Spleen (tissue), 11 donors: ENCODE data around the gene PPIL6. TPM values are rescaled to one million over a fixed set of nuclear protein-coding genes. Genes with fewer than 3 reads are reported as not detected.

ENCODE experiments used
- DNase-seq: peaks from one replicate; pipeline ENCODE4 v3.0.0-alpha.2; 2020
- H3K27ac ChIP-seq, 8 donors: fragments of 200-600 bp; sonication (generic) in 7 of 8; 1 replicate in 4 of 8; 2 replicates in 4 of 8; pipeline versions ENCODE4 v1.5.0 to v1.8.0; 2016 to 2021; ENCODE audit warnings: inconsistent platforms in 4 of 8, mild to moderate bottlenecking in 4 of 8, moderate library complexity in 1 of 8
- H3K27me3 ChIP-seq, 7 donors: fragments of 200-600 bp; sonication (generic) in 6 of 7; replicated peaks in 1 of 7; 1 replicate in 4 of 7; 2 replicates in 3 of 7; pipeline versions ENCODE4 v1.5.0 to v1.8.0; 2016 to 2021; ENCODE audit warnings: inconsistent platforms in 3 of 7, mild to moderate bottlenecking in 1 of 7
- H3K36me3 ChIP-seq, 6 donors: fragments of 200-600 bp; sonication (generic) in 5 of 6; 1 replicate in 4 of 6; 2 replicates in 2 of 6; pipeline versions ENCODE4 v1.5.0 to v1.8.0; 2016 to 2021; ENCODE audit warnings: inconsistent platforms in 2 of 6
- H3K4me1 ChIP-seq, 6 donors: fragments of 200-600 bp; sonication (generic) in 5 of 6; 1 replicate in 3 of 6; 2 replicates in 3 of 6; pipeline versions ENCODE4 v1.5.0 to v1.8.0; 2016 to 2021; ENCODE audit warnings: inconsistent platforms in 3 of 6
- H3K4me3 ChIP-seq, 8 donors: fragments of 200-600 bp; sonication (generic) in 7 of 8; 1 replicate in 4 of 8; 2 replicates in 4 of 8; pipeline versions ENCODE4 v1.5.0 to v1.8.0; 2016 to 2021; ENCODE audit warnings: inconsistent platforms in 4 of 8, mild to moderate bottlenecking in 4 of 8, moderate library complexity in 2 of 8
- H3K9me3 ChIP-seq, 8 donors: fragments of 200-600 bp; sonication (generic) in 7 of 8; 1 replicate in 4 of 8; 2 replicates in 4 of 8; pipeline versions ENCODE4 v1.5.0 to v1.8.0; 2016 to 2021; ENCODE audit warnings: inconsistent platforms in 4 of 8
- POLR2A ChIP-seq, 3 donors: fragments of 450-650 bp; IDR thresholded peaks; one replicate each; pipeline ENCODE4 v1.5.1; 2017; ENCODE audit warnings: antibody characterized with exemption in 3 of 3, mild to moderate bottlenecking in 1 of 3
- POLR2AphosphoS5 ChIP-seq, 3 donors: sonication (generic); formaldehyde crosslinking; IDR thresholded peaks; one replicate each; pipeline ENCODE4 v1.5.1; 2017; ENCODE audit warnings: antibody characterized with exemption in 3 of 3
- WGBS, 5 donors: extraction: QIAGEN DNeasy Blood & Tissue Kit in 3 of 5; methylation state at CpG; one replicate each; pipeline versions ENCODE4 v1.1.5 to v1.1.7; 2013 to 2018; 5-methylcytosine and 5-hydroxymethylcytosine counted together
- intact Hi-C: fragments of 100-400 bp; cut with DNase I; formaldehyde crosslinking; loops from one replicate; pipeline ENCODE4 v1.15.0; 2023; ENCODE audit warnings: low total_unique reads
- polyA plus RNA-seq, 3 donors: library from polyadenylated mRNA; stranded (reverse); fragments of 200-250 nt; gene quantifications; one replicate each; pipeline ENCODE4 v1.2.1, GENCODE V29; 2013
- total RNA-seq, 7 donors: library from RNA; depleted of rRNA in 3 of 7; stranded (reverse); fragments of >200 nt in 3 of 7; fragmentation: NEBNext Ultra II Directional in 4 of 7; extraction: Animal tissue kit (Norgen Biotek cat#: 25700) in 4 of 7; gene quantifications; one replicate each; pipeline versions ENCODE4 v1.1.0 to v1.2.1, GENCODE V29; 2016 to 2021
- TF ChIP-seq, protein P1 (sequence below), 11 experiments: fragments of 200-600 bp in 7 of 11; fragments of 450-650 bp in 4 of 11; sonication (generic) in 4 of 11; IDR thresholded peaks in 8 of 11; conservative IDR thresholded peaks in 3 of 11; 1 replicate in 7 of 11; 2 replicates in 4 of 11; pipeline versions ENCODE4 v1.4.0 to v1.8.0; 2016 to 2021; ENCODE audit warnings: antibody characterized with exemption in 11 of 11, inconsistent platforms in 4 of 11, mild to moderate bottlenecking in 1 of 11
- donor health status: healthy with polysubstance abuse.
- donor health status: DM: no; HTN: no; CAD: no; lungs with moderate emphysema.
- donor health status: DM: no; HTN: no; CAD: no.
- donor health status: Bipolar disorder and iron deficiency.
- donor health status: healthy.
- donor health status: DM: no; HTN: no; CAD: no.
- donor health status: DM: yes; HTN: yes; CAD: no.

Gene PPIL6
- total and polyA plus RNA-seq, 10 donors = 0.13 to 4.8 (median 0.78) TPM

DNA sequence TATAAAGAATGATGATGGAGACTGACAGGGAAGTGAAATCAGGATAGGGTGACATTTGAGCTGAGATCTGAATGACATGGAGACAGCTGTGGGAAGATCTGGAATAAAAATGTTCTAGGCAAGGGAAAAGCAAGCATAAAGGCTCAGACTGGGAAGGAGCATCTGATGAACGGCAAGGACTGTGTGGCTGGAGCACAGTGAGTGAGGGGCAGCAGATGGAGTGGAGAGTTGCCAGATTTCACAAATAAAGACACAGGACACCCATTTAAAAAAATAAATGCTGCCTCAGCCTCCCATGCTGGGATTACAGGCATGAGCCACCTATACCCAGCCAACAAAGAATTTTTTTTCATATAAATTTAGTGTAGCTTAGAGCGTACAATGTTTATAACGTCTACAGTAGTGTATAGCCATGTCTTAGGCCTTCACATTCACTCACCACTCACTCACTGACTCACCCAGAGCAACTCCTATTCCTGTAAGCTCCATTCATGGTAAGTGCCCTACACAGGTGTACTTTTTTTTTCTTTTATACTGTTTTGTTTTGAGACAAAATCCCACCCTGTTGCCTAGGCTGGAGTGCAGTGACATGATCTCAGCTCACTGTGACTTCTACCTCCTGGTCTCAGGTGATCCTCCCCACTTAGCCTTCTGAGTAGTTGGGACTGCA, 45.0 kb upstream of the PPIL6 start:
- TF ChIP-seq POLR2A (IDR thresholded peaks at IDR 0.05) = no peak
- no peak for TF ChIP-seq POLR2AphosphoS5 (IDR thresholded peaks at IDR 0.05)
- TF ChIP-seq, protein P1, sequence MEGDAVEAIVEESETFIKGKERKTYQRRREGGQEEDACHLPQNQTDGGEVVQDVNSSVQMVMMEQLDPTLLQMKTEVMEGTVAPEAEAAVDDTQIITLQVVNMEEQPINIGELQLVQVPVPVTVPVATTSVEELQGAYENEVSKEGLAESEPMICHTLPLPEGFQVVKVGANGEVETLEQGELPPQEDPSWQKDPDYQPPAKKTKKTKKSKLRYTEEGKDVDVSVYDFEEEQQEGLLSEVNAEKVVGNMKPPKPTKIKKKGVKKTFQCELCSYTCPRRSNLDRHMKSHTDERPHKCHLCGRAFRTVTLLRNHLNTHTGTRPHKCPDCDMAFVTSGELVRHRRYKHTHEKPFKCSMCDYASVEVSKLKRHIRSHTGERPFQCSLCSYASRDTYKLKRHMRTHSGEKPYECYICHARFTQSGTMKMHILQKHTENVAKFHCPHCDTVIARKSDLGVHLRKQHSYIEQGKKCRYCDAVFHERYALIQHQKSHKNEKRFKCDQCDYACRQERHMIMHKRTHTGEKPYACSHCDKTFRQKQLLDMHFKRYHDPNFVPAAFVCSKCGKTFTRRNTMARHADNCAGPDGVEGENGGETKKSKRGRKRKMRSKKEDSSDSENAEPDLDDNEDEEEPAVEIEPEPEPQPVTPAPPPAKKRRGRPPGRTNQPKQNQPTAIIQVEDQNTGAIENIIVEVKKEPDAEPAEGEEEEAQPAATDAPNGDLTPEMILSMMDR (IDR thresholded peaks at IDR 0.05 in 8 of 11, conservative IDR thresholded peaks at IDR 0.05 in 3 of 11) = no peak
- H3K36me3 ChIP-seq = peaks cover 0 to 14% (median 8%) of the 10 kb centered on the region in 6 donors
- intact Hi-C loops = no loop called here
- H3K4me3 ChIP-seq = no peak overlapping the region
- peaks cover 17 to 32% (median 29%) of the 10 kb centered on the region in 6 donors for H3K4me1 ChIP-seq
- H3K27me3 ChIP-seq = no peaks in the 10 kb centered on the region
- H3K9me3 ChIP-seq = no peaks in the 10 kb centered on the region
- no peak for DNase-seq
- H3K27ac ChIP-seq = no peak overlapping the region
- WGBS, 5 donors = 86 to 91% (median 88%) methylated on average over 3 of the region's 3 CpGs

DNA sequence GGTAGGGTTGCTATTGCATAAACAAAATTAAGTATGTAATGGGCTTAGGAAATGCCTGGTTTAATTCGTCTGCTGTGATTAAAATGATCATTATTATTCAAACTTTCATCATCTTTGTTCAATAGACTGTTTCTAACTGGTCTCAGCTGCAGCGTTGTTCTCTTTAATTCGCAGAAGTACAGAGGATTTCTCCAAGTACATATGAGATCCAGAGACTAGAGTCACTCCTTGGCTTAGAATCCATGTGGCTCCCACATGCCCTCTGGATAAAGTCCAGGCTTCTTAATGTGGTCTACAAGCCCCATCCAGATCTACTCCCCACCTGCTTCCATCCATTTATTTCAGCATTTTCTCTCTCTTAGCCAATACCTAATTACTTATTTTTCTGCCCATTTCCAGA, 43.7 kb upstream of the PPIL6 start:
- Histone ChIP-seq H3K27me3 (no peaks in the 10 kb centered on the region), H3K36me3 (peaks cover 0 to 27% (median 8%) of the 10 kb centered on the region in 6 donors), H3K27ac (peak overlapping the region in 6 of 8 donors; percentile 3 to 95 (median 88)), H3K4me3 (peak overlapping the region in 3 of 8 donors; percentile 89 to 100 (median 90)), H3K4me1 (peaks cover 25 to 45% (median 42%) of the 10 kb centered on the region in 6 donors), H3K9me3 (no peaks in the 10 kb centered on the region)
- TF ChIP-seq, protein P1 (IDR thresholded peaks at IDR 0.05 in 8 of 11, conservative IDR thresholded peaks at IDR 0.05 in 3 of 11) = no peak
- no peak for TF ChIP-seq POLR2AphosphoS5 (IDR thresholded peaks at IDR 0.05)
- TF ChIP-seq POLR2A (IDR thresholded peaks at IDR 0.05) = no peak
- WGBS, 5 donors = 66 to 87% (median 70%) methylated on average over 3 of the region's 3 CpGs
- intact Hi-C loops = no loop called here
- DNase-seq = no peak

DNA sequence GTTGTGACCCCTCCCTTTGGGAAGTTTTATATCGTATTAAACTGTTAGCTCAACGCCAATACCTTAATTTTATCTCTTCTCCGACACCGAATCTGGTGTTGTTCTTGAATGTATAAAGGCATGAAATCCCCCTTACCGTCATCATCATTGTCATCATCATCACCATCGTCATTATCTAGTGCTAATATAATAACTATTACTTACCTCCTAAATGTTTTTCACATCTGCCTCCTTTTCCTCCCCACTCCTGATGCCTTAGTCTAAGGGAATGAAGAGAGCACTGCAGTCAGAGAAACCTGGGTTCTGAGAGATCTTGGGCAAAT, 43.3 kb upstream of the PPIL6 start:
- intact Hi-C loops = no loop called here
- no peaks in the 10 kb centered on the region for H3K9me3 ChIP-seq
- no peaks in the 10 kb centered on the region for H3K27me3 ChIP-seq
- H3K4me1 ChIP-seq = peaks cover 29 to 49% (median 46%) of the 10 kb centered on the region in 6 donors
- WGBS, 5 donors = 1 to 13% (median 2%) methylated on average over 6 of the region's 6 CpGs
- DNase-seq = no peak
- peak overlapping the region in 7 of 8 donors; percentile 3 to 95 (median 86) for H3K27ac ChIP-seq
- H3K4me3 ChIP-seq = peak overlapping the region; percentile 8 to 100 (median 62)
- H3K36me3 ChIP-seq = peaks cover 0 to 30% (median 8%) of the 10 kb centered on the region in 6 donors
- TF ChIP-seq POLR2A (IDR thresholded peaks at IDR 0.05) = no peak
- TF ChIP-seq, protein P1 (IDR thresholded peaks at IDR 0.05 in 8 of 11, conservative IDR thresholded peaks at IDR 0.05 in 3 of 11) = no peak
- no peak for TF ChIP-seq POLR2AphosphoS5 (IDR thresholded peaks at IDR 0.05)

DNA sequence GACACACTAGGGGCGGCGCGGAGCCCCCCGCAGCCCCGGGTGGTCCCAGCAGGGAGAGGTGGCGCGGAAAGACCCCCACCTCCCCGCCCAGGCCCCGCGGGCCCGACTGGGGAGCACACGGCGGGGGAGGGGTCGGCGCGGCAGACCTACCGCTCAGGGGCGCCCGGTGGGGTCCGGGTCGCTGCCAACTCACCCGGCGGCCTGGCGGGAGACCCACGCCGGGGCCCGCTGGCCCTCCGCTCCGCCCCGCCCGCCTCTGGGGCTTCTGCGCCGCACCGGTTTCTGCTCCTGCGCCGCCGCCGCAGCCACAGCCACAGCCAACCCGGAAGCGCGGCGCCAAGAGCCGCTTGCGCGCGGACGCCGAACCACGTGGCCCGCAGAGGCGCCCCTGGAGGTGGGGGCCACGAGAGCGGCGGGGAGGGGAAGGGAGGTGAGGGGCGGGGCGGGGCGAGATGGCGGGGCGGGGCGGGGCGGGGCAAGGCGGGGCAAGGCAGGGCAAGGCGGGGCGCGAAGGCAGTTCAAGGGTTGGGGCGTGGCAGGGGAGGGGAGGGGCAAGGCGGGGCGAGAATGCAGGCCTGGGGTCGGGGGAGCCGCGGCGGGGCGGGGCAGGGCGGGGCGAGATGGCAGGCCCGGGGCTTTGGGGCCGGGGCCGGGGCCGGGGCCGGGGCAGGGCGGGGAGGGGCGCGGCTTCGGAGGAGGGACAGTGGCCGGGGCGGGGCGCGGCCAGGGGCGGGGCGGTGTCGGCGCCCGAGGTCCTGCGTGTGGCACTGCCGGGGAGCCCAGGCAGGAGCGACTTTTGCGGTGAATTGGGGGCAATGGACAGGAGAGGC, 42.7 kb upstream of the PPIL6 start, which contains the start of gene ZBTB24:
TSS of gene ZBTB24 (minus strand) at position 315 of the 830 bp plus-strand sequence. CDS start 1,193 bp downstream, outside the sequence.
- Histone ChIP-seq H3K9me3 (no peaks in the 10 kb centered on the region), H3K27ac (peak within 1 kb of the TSS; percentile 80 to 95 (median 88)), H3K4me3 (peak within 1 kb of the TSS; percentile 68 to 100 (median 95)), H3K36me3 (peaks cover 0 to 36% (median 8%) of the 10 kb centered on the region in 6 donors), H3K4me1 (peaks cover 35 to 55% (median 52%) of the 10 kb centered on the region in 6 donors), H3K27me3 (no peaks in the 10 kb centered on the region)
- TF ChIP-seq POLR2A (IDR thresholded peaks at IDR 0.05) (peak in 1 of 3 donors; percentile 79), POLR2AphosphoS5 (IDR thresholded peaks at IDR 0.05) (peak; percentile 92 to 94 (median 93))
- TF ChIP-seq, protein P1 (IDR thresholded peaks at IDR 0.05 in 8 of 11, conservative IDR thresholded peaks at IDR 0.05 in 3 of 11) = peak in 1 of 11 experiments; percentile 8
- intact Hi-C loops = no loop called here
- peak; percentile 99 for DNase-seq
- 0 to 2% (median 1%) methylated on average over 23 to 94 of the region's 97 CpGs for WGBS, 5 donors
